ENCODE results near the gene SCGB1A1.
A peak's percentile ranks its signal among the peaks of the same experiment; 100 is the strongest.
"Not testable (repeated sequence)": the region's sequence is repeated elsewhere in the genome, so short reads cannot be mapped to it uniquely, and the experiment has no call there.

Gene SCGB1A1

GRCh38 chr11:62418733-62419132 is at the start of gene SCGB1A1:
Gene SCGB1A1, plus strand, starts transcription at chr11:62419033. Its CDS starts 63 bp downstream, at chr11:62419096.
- no peak for DNase-seq

- DNase-seq = peak; percentile 62
Observed at GRCh38 chr11:62370743-62371440, 47.9 kb upstream of the SCGB1A1 start.

DNA sequence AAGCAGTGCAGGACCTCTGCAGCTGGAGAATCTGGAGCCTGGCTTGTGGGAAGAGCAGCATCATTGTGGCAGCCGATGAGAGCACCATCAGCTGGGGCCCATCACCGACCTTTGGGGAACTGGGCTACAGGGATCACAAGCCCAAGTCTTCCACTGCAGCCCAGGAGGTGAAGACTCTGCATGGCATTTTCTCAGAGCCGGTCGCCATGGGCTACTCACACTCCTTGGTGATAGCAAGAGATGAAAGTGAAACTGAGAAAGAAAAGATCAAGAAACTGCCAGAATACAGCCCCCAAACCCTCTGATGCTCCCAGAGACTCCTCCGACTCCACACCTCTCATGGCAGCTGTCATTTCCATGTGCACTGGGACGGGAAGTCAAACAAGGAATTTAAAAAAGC is 46.0 kb upstream of the SCGB1A1 start:
- DNase-seq = no peak

- DNase-seq = no peak
Observed at GRCh38 chr11:62373464-62374119, 45.2 kb upstream of the SCGB1A1 start.

DNA sequence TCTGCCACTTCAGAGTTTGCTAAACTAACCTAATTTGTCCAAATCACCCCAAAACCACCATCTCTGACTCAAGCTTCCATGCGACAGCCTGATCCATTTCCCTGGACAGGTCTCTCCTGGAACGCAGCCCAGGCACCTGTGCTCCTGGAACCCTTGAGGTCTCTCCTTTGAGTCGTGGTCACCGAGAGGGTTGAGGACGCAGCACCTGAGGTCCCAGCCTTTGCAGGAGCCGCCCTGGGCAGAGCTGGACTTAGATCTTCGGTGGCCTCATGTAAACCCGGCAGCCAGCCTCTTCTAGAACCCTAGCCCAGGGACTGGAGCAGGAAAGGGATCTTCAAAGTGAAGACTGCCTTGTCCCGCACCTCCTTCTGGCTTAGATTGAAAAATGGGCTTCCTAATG is 44.0 kb upstream of the SCGB1A1 start:
- no peak for DNase-seq

GRCh38 chr11:62378459-62379063 is 40.3 kb upstream of the SCGB1A1 start:
- not testable (repeated sequence) for DNase-seq

DNA sequence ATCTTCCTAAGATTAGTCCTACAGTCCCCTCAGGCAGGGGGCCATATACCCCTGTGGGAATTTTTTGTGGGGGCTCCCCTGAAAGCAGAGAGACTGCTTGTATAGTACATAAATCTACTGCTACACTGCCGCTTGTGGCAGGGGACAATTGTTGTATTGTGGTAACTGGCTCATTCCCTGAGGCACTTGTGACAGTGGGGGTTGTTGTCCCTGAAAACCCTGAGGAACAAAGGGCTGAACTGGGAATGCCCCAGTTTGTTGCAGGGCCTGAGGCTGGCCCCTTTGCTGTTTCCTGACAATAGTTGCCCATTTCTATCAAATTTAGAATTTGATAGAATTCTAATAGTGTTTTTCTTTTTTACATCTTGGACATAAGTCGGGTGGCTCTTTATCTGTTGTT is 39.2 kb upstream of the SCGB1A1 start:
- DNase-seq = not testable (repeated sequence)

GRCh38 chr11:62380821-62381245 is 38.0 kb upstream of the SCGB1A1 start:
- DNase-seq = peak; percentile 48

GRCh38 chr11:62383822-62384221 is 35.0 kb upstream of the SCGB1A1 start:
- no peak for DNase-seq

DNA sequence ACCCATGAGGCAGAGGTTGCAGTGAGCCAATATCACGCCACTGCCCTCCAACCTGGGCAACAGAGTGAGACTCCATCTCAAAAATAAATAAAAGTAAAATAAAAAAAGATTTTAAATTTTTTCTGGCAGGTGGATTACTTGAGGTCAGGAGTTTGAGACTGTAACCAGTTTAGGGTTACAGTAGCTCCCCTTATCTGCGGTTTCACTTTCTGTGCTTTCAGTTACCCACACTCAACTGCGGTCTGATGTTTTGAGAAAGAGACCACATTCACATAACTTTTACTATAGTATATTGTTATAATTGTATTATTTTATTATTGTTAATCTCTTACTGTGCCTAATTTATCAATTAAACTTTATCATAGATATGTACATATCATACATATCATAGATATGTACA is 32.8 kb upstream of the SCGB1A1 start:
- not testable (repeated sequence) for DNase-seq

- no peak for DNase-seq
Observed at GRCh38 chr11:62387381-62387780, 31.5 kb upstream of the SCGB1A1 start.

DNA sequence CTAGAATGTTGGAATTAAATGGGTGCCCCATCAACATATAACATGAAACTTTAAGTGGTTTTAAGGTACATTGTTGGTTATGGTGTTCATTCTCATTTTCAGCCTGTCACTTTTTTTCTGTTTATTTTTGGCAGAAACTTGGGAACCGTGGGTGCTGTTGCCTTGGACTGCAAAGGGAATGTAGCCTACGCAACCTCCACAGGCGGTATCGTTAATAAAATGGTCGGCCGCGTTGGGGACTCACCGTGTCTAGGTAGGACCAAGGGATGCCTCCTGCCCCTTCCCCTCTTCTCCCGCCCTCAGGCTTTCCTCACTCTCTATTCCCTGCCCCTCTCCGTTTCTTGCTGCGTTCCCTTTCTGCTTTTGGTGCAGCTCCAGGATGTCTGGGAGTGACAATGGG is 29.8 kb upstream of the SCGB1A1 start:
- DNase-seq = no peak

- no peak for DNase-seq
Observed at GRCh38 chr11:62390237-62390636, 28.6 kb upstream of the SCGB1A1 start.

- no peak for DNase-seq
Observed at GRCh38 chr11:62390722-62391121, 28.1 kb upstream of the SCGB1A1 start.

DNA sequence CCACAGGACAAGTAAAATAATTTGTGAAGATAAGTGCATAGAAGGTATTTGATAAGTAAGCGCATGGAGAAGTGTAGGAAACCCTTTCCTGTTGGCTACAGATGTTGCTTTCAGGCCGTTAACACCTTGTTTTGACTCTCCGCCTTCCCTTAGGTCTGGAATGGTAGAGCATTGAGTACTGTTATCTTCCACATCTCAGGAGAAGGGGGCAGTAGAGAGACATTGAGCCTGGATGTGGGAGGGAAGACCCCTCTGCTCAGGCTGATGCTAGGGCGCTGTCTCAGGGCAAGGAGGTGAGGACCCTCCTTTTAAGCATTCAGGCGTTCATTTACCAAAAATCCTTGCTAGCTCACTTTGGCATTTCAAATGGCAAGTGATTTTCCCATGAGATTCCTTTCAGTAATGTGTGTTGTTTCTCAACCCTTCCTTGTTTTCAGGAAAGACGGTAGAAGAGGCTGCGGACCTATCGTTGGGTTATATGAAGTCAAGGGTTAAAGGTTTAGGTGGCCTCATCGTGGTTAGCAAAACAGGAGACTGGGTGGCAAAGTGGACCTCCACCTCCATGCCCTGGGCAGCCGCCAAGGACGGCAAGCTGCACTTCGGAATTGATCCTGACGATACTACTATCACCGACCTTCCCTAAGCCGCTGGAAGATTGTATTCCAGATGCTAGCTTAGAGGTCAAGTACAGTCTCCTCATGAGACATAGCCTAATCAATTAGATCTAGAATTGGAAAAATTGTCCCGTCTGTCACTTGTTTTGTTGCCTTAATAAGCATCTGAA is 27.0 kb upstream of the SCGB1A1 start:
- DNase-seq = no peak

- no peak for DNase-seq
Observed at GRCh38 chr11:62392506-62392905, 26.3 kb upstream of the SCGB1A1 start.

DNA sequence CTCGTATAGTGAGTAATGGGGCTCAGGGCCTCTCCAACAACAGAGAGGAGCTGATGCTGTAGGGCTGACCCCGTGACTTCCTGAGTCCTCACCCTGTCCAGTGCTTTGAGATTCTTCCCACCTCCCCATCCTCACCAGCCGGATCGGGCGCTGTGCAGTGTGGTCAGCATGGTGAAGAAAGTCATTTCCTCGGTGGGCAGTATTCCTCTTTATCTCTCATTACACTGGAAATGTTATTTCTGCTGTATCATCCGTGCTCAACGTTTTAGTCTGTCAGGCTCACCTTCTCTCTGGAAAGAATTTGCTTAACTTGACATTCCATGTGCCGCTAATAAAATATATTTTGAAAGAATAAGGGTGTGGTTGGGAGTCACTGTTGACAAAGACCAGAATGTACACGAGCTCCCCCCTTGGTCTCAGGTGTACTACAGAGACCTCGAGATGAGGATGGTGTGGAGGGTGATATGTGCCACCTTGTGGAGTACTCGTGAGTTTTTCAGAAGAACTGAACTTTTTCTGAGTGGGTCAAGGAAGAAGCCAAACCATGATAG is 25.7 kb upstream of the SCGB1A1 start:
- peak; percentile 50 for DNase-seq

- no peak for DNase-seq
Observed at GRCh38 chr11:62393735-62394134, 25.1 kb upstream of the SCGB1A1 start.

GRCh38 chr11:62394825-62395538 is 23.9 kb upstream of the SCGB1A1 start:
- peak; percentile 58 for DNase-seq

DNA sequence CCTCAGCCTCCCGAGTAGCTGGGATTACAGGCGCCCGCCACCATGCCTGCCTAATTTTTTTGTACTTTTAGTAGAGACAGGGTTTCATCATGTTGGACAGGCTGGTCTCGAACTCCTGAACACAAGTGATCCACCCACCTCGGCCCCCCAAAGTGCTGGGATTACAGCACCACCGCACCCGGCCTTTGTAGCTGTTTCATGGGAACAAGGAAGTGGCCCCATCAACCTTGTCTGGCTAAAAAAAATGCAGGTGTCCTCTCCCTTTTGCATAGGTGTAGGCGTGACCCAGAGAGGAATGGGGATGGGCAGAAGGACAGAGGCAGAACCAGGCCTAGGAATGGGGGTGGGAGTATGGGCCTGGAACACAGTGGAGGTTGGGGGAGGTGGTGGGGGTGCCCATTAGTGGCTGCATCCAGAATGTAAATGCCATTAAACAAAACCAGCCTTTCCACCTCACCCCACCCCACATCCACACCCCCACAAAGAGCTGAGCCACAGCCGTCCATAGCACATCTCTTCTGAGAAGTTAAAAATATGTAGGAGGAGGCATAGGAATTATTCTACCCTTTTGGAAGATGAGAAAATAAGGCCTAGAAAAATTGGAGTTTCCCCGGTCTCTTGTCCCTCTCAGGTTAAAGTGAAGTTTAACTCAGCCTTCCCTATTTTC is 22.8 kb upstream of the SCGB1A1 start:
- no peak for DNase-seq

Measured in CD4-positive, alpha-beta T cell treated with Interleukin-6 for 4 hours (primary cell).